CD14-positive monocyte (primary cell): ENCODE results near the gene TENT4B. TPM values are rescaled to one million over a fixed set of nuclear protein-coding genes. Genes with fewer than 3 reads are reported as not detected.

ENCODE experiments used
- DNase-seq, 3 donors: peaks; one replicate each; pipeline ENCODE4 v3.0.0-alpha.2; 2011 to 2022
- H2AFZ ChIP-seq: 2 replicates; pipeline ENCODE4 v1.6.0; 2012; ENCODE audit warnings: mild to moderate bottlenecking, low read depth, low read length, inconsistent platforms; ENCODE audit not compliant: insufficient read depth, poor library complexity, severe bottlenecking
- H3K27ac ChIP-seq, 2 donors: 1 replicate in 1 of 2; 2 replicates in 1 of 2; pipeline ENCODE4 v1.5.1; 2012 to 2013; ENCODE audit warnings: low read length in 2 of 2, control low read depth in 1 of 2, inconsistent platforms in 1 of 2, low read depth in 1 of 2, mild to moderate bottlenecking in 1 of 2
- H3K27me3 ChIP-seq, 2 donors: one replicate each; pipeline versions ENCODE4 v1.6.0 to v1.6.1; 2011 to 2013; ENCODE audit warnings: low read length in 2 of 2; ENCODE audit not compliant: control insufficient read depth in 2 of 2, insufficient read depth in 2 of 2
- H3K36me3 ChIP-seq, 2 donors: replicated peaks in 1 of 2; 1 replicate in 1 of 2; 2 replicates in 1 of 2; pipeline versions ENCODE4 v1.5.1 to v1.6.1; 2012 to 2013; ENCODE audit warnings: low read length in 2 of 2, control low read depth in 1 of 2, inconsistent platforms in 1 of 2, mild to moderate bottlenecking in 1 of 2; ENCODE audit not compliant: insufficient read depth in 2 of 2, control insufficient read depth in 1 of 2
- H3K4me1 ChIP-seq, 2 donors: 1 replicate in 1 of 2; 2 replicates in 1 of 2; pipeline versions ENCODE4 v1.5.1 to v1.6.1; 2012 to 2013; ENCODE audit warnings: low read length in 2 of 2, control low read depth in 1 of 2, inconsistent platforms in 1 of 2, mild to moderate bottlenecking in 1 of 2, moderate library complexity in 1 of 2; ENCODE audit not compliant: insufficient read depth in 2 of 2, control insufficient read depth in 1 of 2
- H3K4me2 ChIP-seq: replicated peaks from 2 replicates; pipeline ENCODE3; 2012; ENCODE audit warnings: low read length, moderate library complexity, mild to moderate bottlenecking; ENCODE audit not compliant: poor library complexity, severe bottlenecking; ENCODE audit errors: extremely low read depth
- H3K4me3 ChIP-seq, 3 experiments: fragments of 200-600 bp in 1 of 3; sonication (generic) in 1 of 3; replicated peaks in 1 of 3; 1 replicate in 2 of 3; 2 replicates in 1 of 3; pipeline ENCODE4 v1.5.1; 2011 to 2013; ENCODE audit warnings: low read length in 3 of 3, mild to moderate bottlenecking in 3 of 3, control low read depth in 2 of 3, low read depth in 2 of 3, inconsistent platforms in 1 of 3, moderate library complexity in 1 of 3
- H3K79me2 ChIP-seq: 2 replicates; pipeline ENCODE4 v1.6.0; 2012; ENCODE audit warnings: mild to moderate bottlenecking, control low read depth, inconsistent platforms, low read length, moderate library complexity; ENCODE audit not compliant: insufficient read depth
- H3K9ac ChIP-seq: 2 replicates; pipeline ENCODE4 v1.6.0; 2017; ENCODE audit warnings: low read length, mild to moderate bottlenecking; ENCODE audit not compliant: insufficient read depth, poor library complexity, severe bottlenecking
- H3K9me3 ChIP-seq, 2 donors: replicated peaks in 1 of 2; 1 replicate in 1 of 2; 2 replicates in 1 of 2; pipeline versions ENCODE4 v1.5.1 to v1.6.1; 2012 to 2013; ENCODE audit warnings: low read length in 2 of 2, control low read depth in 1 of 2; ENCODE audit not compliant: control insufficient read depth in 1 of 2, insufficient read depth in 1 of 2
- H4K20me1 ChIP-seq: 2 replicates; pipeline ENCODE4 v1.6.0; 2012; ENCODE audit warnings: mild to moderate bottlenecking, low read length, control low read depth, moderate library complexity; ENCODE audit not compliant: insufficient read depth
- H3K27ac Mint-ChIP-seq, 7 donors: one replicate each; pipeline ENCODE4 v1.8.0; 2020; ENCODE audit warnings: mild to moderate bottlenecking in 7 of 7, mixed read lengths in 7 of 7, moderate library complexity in 6 of 7, inconsistent platforms in 2 of 7
- H3K27me3 Mint-ChIP-seq, 3 donors: one replicate each; pipeline ENCODE4 v1.8.0; 2021 to 2022; ENCODE audit warnings: low read depth in 3 of 3, mild to moderate bottlenecking in 3 of 3, mixed read lengths in 3 of 3, moderate library complexity in 3 of 3, inconsistent platforms in 1 of 3
- H3K36me3 Mint-ChIP-seq, 2 donors: one replicate each; pipeline ENCODE4 v1.8.0; 2020; ENCODE audit warnings: mixed read lengths in 2 of 2, inconsistent platforms in 1 of 2, mild to moderate bottlenecking in 1 of 2
- H3K4me1 Mint-ChIP-seq: one replicate; pipeline ENCODE4 v1.8.0; 2020; ENCODE audit warnings: mild to moderate bottlenecking, mixed read lengths
- H3K4me3 Mint-ChIP-seq, 2 donors: one replicate each; pipeline ENCODE4 v1.8.0; 2020; ENCODE audit warnings: mild to moderate bottlenecking in 2 of 2, mixed read lengths in 2 of 2, moderate library complexity in 1 of 2
- H3K9me3 Mint-ChIP-seq, 7 donors: one replicate each; pipeline ENCODE4 v1.8.0; 2020 to 2022; ENCODE audit warnings: mixed read lengths in 7 of 7, mild to moderate bottlenecking in 6 of 7, moderate library complexity in 6 of 7, inconsistent platforms in 2 of 7
- CTCF ChIP-seq: fragments of 200-600 bp; IDR thresholded peaks from one replicate; pipeline ENCODE4 v1.8.0; 2022; ENCODE audit warnings: antibody characterized with exemption, mild to moderate bottlenecking
- WGBS: methylation state at CpG from one replicate; pipeline ENCODE4 v1.1.5; 2013; ENCODE audit warnings: missing lambda C conversion rate; ENCODE audit not compliant: insufficient coverage; 5-methylcytosine and 5-hydroxymethylcytosine counted together
- intact Hi-C, 2 donors: fragments of 100-400 bp; cut with micrococcal nuclease; formaldehyde crosslinking; loops; one replicate each; pipeline versions ENCODE4 v1.15.0 to v1.15.1; 2023
- polyA plus RNA-seq, 3 donors: library from polyadenylated mRNA; depleted of rRNA in 1 of 3; unstranded in 2 of 3; stranded (reverse) in 1 of 3; fragments of 300-500 nt in 2 of 3; fragments of >200 nt in 1 of 3; fragmentation: Illumina TruSeq in 2 of 3; gene quantifications; 1 replicate in 2 of 3; 2 replicates in 1 of 3; pipeline ENCODE4 v1.2.3, GENCODE V29; 2012 to 2021

Gene TENT4B
- polyA plus RNA-seq, 3 donors = 1.4 to 9.0 (median 1.7) TPM

DNA sequence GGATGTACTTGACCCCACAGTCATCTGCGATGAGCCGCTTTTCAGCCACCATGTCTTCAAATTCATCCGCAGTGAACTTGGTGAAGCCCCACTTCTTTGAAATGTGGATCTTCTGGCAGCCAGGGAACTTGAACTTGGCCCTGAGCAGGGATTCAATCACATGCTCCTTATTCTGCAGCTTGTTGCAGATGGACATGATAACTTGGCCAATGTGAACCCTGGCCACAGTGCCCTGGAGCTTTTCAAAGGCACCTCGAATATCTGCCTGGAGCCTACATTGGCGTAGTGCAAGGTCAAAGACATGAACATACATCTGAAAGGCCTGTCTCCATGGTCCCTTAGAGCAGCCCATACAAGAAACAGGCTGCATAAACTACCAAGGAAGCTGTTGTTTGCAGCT is 1.8 kb upstream of the TENT4B start:
- peaks cover 0 to 2% (median 0%) of the 10 kb centered on the region in 3 donors for H3K27me3 Mint-ChIP-seq
- intact Hi-C loops = loop anchor here (5.0 to 10.0 kb wide), 9 partner anchors 44 to 533 kb away; partner anchors contain the start of genes CNEP1R1 (in 1 of the 2), HEATR3 (in 1 of the 2) and SNX20 (in 1 of the 2)
- no peaks in the 10 kb centered on the region for H3K9me3 ChIP-seq

DNA sequence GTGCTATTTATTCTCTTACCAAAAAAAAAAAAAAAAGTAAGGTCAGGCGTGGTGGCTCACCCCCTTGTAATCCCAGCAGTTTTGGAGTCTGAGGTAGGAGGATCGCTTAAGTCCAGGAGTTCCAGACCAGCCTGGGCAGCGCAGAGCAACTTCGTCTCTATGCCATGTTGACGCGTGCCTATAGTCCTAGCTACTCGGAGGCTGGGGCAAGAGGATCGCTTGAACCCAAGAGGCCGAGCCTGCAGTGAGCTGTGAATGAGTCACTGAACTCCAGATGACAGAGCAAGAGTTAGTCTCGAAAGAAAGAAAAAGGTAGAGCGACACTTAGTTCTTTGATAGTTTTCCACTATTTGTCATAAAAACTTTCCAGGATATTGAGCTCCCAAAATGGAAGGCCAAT is 1.4 kb upstream of the TENT4B start:
- Mint-ChIP-seq H3K27ac (peak overlapping the region in 4 of 7 donors; percentile 38 to 78 (median 60)), H3K4me1 (peaks cover 30% of the 10 kb centered on the region), H3K36me3 (peaks cover 1 to 2% of the 10 kb centered on the region in 2 donors), H3K4me3 (peak overlapping the region in 1 of 2 donors; percentile 77), H3K27me3 (peaks cover 0 to 2% (median 0%) of the 10 kb centered on the region in 3 donors), H3K9me3 (no peaks in the 10 kb centered on the region)
- H3K4me2 ChIP-seq = peak overlapping the region; percentile 99
- no peaks in the 10 kb centered on the region for H3K27me3 ChIP-seq
- peaks cover 30 to 38% of the 10 kb centered on the region in 2 donors for H3K4me1 ChIP-seq
- intact Hi-C loops = loop anchor here (5.0 to 10.0 kb wide), 9 partner anchors 44 to 533 kb away; partner anchors contain the start of genes CNEP1R1 (in 1 of the 2), HEATR3 (in 1 of the 2) and SNX20 (in 1 of the 2)
- peaks cover 31% of the 10 kb centered on the region for H3K79me2 ChIP-seq
- peak overlapping the region; percentile 98 for H2AFZ ChIP-seq
- H3K36me3 ChIP-seq = no peaks in the 10 kb centered on the region
- DNase-seq = no peak
- peak overlapping the region in 1 of 2 donors; percentile 89 for H3K27ac ChIP-seq
- H4K20me1 ChIP-seq = peaks cover 31% of the 10 kb centered on the region
- peak overlapping the region in 1 of 3 experiments; percentile 96 for H3K4me3 ChIP-seq
- no peak overlapping the region for H3K9ac ChIP-seq
- no peaks in the 10 kb centered on the region for H3K9me3 ChIP-seq
- TF ChIP-seq CTCF = no peak
- 97% methylated on average over 10 of the region's 11 CpGs for WGBS

More for the DNA sequence above, 1.8 kb upstream of the TENT4B start:
- H3K27ac Mint-ChIP-seq = no peak overlapping the region
- Histone ChIP-seq H3K4me2 (no peak overlapping the region), H3K27ac (no peak overlapping the region), H3K4me1 (peaks cover 26 to 33% of the 10 kb centered on the region in 2 donors), H4K20me1 (peaks cover 26% of the 10 kb centered on the region), H3K36me3 (no peaks in the 10 kb centered on the region), H2AFZ (peak overlapping the region; percentile 98), H3K4me3 (no peak overlapping the region), H3K9ac (no peak overlapping the region), H3K27me3 (no peaks in the 10 kb centered on the region), H3K79me2 (peaks cover 26% of the 10 kb centered on the region)
- H3K9me3 Mint-ChIP-seq = no peaks in the 10 kb centered on the region
- H3K36me3 Mint-ChIP-seq = peaks cover 0 to 1% of the 10 kb centered on the region in 2 donors
- H3K4me1 Mint-ChIP-seq = peaks cover 26% of the 10 kb centered on the region
- 95% methylated on average over 5 of the region's 5 CpGs for WGBS
- TF ChIP-seq CTCF = no peak
- DNase-seq = no peak
- H3K4me3 Mint-ChIP-seq = no peak overlapping the region
